Right lobe of liver (tissue), 4 donors: ENCODE measurements around the gene CACNA2D3.

Experiments used
- CTCF ChIP-seq, 4 donors: fragments of 200-600 bp in 3 of 4; fragments of 450-650 bp in 1 of 4; IDR thresholded peaks; one replicate each; pipeline versions ENCODE4 v1.5.1 to v1.8.0; 2016 to 2022; ENCODE audit warnings: antibody characterized with exemption in 4 of 4, mild to moderate bottlenecking in 2 of 4
- POLR2A ChIP-seq: fragments of 450-650 bp; IDR thresholded peaks from one replicate; pipeline ENCODE4 v1.6.1; 2017; ENCODE audit warnings: antibody characterized with exemption, mild to moderate bottlenecking
- donor health status: DM: no; HTN: no; CAD: no.
- donor health status: DM: no; HTN: no; CAD: no.
- donor health status: DM: no; HTN: yes; CAD: no.

GRCh38 chr3:55002416-55002930, 880.1 kb downstream of the CACNA2D3 start:
- TF ChIP-seq CTCF (IDR thresholded peaks at IDR 0.05) (no peak), POLR2A (no peak)
